PC-9 (cell line): ENCODE data around the gene DRAP1.

Experiments used
- EZH2 ChIP-seq: fragments of 200-600 bp; sonication (generic); IDR thresholded peaks from 2 replicates; pipeline ENCODE4 v1.8.0; 2017; ENCODE audit warnings: antibody characterized with exemption, low read depth
- TF ChIP-seq, protein P1 (sequence below): fragments of 200-600 bp; sonication (generic); conservative IDR thresholded peaks from 2 replicates; pipeline ENCODE4 v1.6.1; 2017; ENCODE audit warnings: mixed run types, antibody characterized with exemption, mild to moderate bottlenecking, moderate library complexity

DNA sequence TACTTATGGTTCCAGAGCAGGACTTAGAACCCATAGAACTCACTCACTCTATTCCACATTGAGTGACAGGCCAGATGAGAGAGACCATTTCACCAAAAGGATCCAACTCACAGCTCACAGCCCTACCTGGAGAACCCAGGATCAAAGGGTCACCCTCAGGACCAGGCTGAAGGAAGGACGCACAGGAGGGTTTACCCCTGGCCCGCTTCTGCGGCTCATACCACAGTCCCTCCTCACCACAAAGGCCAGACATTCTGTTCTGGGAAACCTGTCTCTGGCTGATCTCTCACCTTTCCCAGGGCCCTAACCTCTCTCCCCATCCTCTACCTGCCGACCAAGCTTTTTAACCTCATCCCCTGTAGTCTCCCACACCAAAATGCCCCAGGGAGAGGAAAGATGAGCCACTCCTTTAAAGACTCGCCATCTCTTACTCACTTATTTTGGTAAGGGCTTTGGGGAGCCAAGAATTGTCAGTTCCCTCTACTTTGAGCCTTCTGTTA, 23.7 kb upstream of the DRAP1 start:
- TF ChIP-seq, protein P1, sequence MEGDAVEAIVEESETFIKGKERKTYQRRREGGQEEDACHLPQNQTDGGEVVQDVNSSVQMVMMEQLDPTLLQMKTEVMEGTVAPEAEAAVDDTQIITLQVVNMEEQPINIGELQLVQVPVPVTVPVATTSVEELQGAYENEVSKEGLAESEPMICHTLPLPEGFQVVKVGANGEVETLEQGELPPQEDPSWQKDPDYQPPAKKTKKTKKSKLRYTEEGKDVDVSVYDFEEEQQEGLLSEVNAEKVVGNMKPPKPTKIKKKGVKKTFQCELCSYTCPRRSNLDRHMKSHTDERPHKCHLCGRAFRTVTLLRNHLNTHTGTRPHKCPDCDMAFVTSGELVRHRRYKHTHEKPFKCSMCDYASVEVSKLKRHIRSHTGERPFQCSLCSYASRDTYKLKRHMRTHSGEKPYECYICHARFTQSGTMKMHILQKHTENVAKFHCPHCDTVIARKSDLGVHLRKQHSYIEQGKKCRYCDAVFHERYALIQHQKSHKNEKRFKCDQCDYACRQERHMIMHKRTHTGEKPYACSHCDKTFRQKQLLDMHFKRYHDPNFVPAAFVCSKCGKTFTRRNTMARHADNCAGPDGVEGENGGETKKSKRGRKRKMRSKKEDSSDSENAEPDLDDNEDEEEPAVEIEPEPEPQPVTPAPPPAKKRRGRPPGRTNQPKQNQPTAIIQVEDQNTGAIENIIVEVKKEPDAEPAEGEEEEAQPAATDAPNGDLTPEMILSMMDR, result no peak
- TF ChIP-seq EZH2, result no peak
